GM21423 (cell line): ENCODE measurements around the gene MCF2L2.
"Not testable (repeated sequence)": the region's sequence is repeated elsewhere in the genome, so short reads cannot be mapped to it uniquely, and the experiment has no call there.

ENCODE experiments used
- ATAC-seq: cut with Tn5 transposase; IDR thresholded peaks from one replicate; pipeline ENCODE4 v1.9.1; 2021; ENCODE audit warnings: mild to moderate bottlenecking, moderate library complexity; ENCODE audit not compliant: unreplicated experiment

Gene MCF2L2

DNA sequence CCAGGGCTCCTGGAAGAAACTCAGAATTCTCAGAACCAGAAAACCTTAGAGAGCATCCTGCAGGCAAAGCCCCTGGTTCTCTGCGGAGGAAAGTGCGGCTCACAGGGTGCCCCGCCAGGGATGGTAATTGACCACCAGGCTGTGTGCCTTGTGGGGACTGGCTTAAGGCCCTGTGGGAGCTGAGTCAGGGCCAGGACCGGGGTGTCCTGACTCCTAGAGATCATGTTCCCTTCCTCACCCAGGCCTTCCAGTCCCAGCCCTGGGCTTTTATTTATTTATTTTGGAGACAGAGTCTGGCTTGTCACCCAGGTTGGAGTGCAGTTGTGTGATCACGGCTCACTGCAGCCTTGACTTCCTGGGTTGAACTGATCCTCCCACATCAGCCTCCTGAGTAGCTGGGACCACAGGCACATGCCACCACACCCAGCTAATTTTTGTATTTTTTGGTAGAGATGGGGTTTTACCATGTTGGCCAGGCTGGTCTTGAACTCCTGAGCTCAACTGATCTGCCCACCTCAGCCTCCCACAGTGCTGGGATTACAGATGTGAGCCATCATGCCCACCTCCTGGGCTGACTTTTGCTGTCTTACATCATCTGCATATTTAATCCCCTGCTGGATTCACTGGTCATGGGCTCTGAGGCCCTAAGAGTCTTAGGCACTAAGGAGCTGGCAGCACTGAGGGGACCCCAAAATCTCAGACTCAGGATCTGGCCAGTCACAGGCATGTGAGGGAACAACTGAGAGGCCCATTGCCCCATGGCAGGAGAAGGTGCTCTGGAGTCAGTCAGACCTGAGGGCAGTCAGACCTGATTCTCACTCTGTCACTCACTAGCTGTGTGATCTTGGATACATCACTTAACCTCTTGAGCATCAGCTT lies 245.4 kb downstream of the MCF2L2 start:
- ATAC-seq, result no peak

DNA sequence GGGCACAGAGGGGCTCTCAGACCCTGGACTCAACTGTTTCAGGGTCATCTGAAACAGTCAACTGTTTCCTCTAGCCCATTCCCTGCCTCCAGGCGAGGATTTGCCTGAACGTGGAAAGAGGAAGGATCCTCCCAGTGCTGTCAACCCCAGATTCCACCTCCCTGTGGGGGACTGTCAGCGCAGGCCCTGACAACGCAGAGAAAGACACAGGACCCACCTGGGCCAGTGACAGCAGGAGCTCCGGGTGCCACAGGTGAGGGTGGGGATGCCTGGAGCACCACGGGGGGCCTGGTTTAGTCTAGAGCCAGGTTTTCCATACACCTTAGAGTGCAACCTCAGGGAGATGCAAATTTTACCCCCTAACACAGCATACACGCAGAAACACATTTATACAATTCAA lies 246.3 kb downstream of the MCF2L2 start:
- ATAC-seq, result no peak

DNA sequence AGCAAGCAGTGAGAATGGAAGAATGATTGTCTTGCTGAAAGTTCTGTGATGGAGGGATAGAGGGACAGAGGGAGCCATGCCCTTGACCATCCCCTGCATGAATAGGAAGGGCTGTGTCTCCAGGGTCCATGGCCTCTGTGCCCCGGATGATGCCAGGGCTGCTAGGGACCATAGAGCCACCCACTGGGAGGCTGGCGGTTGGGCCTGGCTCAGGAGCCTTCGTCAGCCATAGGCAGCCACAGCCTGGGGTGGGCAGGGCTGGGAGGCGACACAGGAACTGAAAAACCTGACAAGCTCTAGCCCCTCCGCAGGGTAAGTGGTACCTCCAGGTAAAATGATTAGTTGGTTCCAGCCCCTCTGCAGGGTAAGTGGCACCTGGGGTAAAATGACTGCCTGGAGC lies 246.8 kb downstream of the MCF2L2 start:
- ATAC-seq, result no peak

DNA sequence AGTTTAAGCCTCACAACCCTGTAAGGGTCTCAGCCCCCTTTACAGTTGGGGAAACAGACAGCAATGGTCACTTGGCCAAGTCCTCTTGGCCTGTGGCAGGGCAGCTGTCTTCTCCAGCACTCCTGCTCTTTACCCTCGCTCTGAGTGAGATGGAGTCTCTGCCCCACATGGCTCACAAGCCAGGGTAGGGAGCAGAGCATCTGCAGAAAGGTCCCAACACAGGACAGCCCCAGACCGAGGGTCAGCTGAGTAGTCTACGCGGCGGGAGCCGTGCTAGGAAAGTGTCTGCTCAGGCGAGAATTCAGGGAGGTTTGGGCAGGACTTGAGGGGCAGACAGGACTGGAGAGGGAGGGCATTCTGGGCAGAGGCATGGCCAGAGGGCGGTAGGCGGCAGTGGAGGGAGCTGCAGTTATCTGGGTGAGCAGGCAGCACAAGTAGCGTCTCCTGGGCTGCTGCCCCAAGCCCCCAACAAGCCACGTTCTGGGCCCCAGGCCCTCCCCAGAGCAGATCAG lies 247.6 kb downstream of the MCF2L2 start:
- no peak for ATAC-seq

DNA sequence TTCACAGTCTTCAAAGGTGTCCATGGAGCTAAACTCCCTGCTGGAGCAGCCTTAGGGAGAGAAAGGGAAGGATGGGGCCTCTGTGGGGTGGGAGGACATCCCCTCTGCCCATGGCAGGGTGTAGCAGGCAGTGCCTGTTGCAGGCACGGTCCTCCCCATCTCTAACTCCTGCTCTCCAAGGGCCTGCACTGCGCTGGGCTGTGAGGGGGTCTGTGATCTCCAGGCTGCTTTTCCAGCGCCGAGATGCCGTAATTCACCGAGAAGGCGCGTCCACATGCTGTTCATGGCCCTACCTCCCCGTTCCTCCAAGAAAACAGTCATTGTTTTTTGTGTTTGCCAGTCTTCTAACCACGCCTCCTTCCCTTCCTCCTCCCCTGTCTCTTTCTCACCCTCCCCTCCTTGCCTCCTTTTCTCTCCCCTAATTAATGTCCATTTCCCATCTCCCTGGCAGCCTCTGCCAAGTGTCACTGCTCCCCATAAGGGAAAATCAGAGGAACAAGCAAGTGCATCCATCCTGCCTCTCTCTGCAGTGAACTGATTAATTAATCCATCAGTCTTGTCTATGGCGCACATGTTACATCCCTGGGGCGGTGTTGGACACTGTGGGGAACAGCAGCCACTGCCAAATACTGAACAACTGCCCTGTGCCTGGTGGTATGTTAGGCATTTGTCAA lies 248.2 kb downstream of the MCF2L2 start:
- ATAC-seq, result no peak

DNA sequence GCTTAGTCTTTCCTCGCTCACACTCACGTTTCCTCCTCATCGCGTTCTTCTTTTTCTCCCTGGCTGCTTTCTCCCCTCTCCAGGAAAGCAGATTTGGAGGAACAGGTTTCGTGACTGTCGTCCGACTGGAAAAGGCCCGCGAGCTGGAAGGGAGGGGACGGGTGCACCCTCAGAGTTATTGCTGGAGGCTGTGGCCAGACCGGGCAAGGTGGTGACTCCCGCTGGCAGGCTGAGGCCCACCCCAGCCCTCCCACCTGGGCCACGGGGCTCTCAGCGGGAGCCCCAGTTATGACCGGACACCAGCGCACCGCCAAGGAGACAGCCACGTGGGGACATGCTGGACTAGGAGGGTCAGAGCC lies 248.9 kb downstream of the MCF2L2 start:
- ATAC-seq, result not testable (repeated sequence)

DNA sequence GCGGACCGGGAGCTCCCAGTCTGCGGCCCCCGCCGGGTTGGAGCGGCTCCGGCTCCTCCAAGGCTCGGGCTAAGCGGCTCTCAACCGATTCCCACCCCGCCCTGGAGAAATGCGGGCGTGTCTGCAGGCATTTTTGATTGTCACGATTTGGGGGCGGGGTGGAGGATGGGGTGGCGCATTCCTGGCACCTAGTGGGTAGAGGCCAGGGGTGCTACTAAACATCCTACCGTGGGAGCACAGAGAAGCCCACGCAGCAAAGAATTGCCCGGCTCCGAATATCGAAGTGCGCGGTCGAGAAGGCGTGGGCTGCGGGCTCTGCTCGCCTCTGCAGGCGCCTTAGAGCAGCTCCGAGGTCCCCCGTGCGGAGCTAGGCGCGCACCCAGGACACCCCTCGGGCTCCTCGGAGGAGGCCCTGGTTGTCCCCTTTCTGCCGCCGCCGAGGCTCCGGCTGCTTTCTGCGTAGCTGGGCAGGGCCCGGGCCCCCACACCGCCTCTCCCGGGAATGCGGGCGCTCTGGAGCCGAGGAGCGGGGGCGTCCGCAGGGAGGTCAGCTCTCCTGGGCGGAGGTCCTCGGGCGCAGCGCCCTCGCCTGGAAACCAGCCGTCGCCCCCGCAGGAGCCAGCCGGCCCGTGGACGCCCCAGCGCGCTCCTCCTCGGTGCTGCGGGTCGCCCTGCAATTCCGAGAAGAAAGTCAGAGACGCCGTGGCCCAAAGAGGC lies 249.4 kb downstream of the MCF2L2 start:
- ATAC-seq, result no peak

DNA sequence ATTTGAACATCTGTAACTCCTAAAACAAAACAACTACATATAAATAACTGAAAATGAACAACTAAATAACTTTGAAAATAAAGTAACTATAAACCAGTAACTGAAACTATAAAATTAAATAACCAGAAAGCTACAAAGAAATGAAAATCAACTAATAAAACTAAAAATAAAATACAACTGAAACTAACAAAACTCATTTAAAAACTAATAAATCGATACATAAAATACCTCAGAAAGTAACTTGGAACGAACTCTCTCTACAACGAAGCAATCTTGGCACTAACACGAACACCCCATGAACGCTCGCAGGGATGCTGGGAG lies 249.9 kb downstream of the MCF2L2 start:
- ATAC-seq, result no peak

DNA sequence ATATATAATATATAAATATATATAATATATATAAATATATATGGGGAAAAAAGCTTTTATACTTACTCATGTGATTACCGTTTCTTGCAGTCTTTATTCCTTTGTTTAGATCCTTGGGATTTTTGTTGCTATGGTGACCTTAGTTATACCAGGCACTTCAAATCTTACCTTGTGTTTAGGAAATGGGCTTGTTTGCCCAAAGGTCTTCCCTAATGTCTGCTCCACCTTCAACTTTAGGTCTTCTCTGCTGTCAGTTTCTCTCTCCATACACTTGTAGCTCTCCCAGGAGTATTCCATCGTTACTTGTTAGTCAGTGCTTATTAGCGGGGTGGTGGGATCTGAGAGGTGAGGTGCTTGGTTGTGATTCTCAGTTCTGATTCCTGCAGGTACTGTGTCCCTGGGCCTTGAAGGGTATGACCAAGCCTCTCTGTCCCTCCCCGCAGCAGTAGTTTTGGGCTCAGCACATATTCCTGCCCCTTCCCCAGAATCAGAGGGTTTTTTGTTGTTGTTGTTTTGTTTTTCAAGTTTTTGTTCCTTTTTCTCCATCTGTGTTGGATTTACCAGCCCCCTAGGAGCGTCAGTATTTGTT lies 256.3 kb downstream of the MCF2L2 start:
- no peak for ATAC-seq

DNA sequence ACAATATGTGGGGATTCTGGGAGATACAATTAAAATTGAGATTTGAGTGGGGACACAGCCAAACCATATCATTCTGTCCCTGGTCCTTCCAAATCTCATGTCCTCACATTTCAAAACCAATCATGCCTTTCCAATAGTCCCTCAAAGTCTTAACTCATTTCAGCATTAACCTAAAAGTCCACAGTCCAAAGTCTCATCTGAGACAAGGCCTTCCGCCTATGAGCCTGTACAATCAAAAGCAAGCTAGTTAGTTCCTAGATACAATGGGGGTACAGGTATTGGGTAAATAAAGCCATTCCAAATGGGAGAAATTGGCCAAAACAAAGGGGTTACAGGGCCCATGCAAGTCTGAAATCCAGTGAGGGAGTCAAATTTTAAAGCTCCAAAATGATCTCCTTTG lies 260.4 kb downstream of the MCF2L2 start:
- ATAC-seq, result not testable (repeated sequence)

DNA sequence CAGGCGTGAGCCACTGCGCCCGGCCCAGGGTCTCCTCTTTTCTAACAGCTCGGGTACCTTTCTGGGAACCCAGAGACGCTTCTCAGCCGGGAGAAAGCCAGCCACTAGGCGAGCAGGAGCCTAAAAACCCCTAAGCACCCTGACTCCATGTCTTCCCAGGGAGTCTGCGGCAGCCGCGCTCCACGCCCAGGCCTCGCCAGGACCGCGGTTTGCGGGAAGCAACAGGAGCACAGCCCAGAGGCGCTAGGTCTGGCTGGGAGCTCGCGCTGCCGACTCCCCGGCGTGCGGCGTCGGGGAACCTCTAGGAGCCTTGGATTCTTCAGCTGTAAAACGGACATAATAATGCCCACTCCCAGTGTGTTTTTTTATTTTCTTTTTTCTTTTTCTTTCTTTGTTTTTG lies 264.9 kb downstream of the MCF2L2 start:
- no peak for ATAC-seq

DNA sequence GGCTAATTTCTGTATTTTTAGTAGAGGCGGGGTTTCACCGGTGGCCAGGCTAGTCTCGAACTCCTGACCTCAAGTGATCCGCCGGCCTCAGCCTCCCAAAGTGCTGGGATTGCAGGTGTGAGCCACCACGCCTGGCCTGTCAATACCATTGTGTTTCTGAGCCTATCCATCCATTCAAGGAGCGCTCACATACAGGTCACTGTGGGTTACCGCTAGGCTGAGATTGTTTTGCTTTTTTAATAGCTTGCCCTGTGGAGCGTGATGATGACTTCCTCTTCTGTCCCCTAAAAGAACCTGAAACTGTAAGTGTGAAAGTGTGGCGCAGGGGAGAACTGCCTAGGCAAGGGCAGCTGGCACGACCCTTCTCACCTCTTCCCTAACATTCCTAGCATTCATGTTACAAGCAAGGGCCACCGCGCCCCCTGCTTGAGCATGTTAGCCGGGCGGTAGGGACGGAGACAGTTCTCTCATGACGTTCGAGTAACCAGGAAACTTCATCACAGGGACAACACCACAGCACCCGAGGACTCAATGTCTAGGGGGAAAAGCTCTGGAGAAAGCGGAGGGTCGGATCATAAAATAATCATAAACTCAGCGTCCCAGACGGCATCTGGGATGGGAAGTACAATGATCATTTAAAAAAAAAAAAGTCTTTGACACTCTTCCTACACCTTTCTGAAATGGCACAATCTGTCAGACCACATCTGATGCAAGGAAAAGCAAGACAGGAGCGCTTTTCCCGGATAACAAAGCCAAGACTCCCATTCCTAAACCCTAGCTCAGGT lies 266.7 kb downstream of the MCF2L2 start:
- peak; percentile 67 for ATAC-seq

DNA sequence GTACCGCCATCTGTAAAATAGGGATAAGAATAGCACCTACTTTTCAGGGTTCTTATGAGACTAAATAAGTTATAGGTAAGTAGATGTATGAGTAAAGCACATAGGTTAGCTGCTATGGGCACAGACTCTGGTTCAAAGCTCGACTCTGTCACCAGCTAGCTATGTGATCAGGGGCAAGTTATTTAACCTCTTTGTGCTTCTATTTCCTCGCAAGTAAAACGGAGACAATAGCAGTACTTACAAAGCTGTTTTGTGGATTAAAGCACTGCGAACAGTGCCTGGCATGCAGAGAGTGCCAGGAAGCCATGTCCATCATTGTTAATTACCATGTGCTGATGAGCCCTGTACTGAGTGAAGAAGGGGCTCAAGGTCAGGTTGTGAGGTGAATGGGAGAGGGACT lies 267.8 kb downstream of the MCF2L2 start:
- ATAC-seq, result no peak

DNA sequence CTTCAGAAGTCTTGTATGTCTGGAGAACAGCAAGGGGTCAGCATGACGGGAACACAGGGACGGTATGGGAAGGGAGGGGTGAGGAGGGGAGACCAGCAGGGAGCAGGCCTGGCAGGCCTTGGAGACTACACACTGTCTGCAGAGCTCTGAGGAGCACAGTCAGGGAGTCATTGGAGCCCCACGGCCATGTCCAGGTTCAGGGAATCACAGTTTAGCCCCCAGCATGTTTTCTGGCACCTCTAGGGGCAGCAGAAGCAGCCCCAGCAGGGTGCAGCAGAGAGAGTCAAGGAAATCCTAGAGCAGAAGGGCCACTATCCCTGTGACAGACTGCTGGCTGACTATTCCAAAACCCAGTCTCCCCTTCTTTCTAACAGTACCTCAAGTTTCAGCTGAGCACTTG lies 269.1 kb downstream of the MCF2L2 start:
- ATAC-seq, result no peak

DNA sequence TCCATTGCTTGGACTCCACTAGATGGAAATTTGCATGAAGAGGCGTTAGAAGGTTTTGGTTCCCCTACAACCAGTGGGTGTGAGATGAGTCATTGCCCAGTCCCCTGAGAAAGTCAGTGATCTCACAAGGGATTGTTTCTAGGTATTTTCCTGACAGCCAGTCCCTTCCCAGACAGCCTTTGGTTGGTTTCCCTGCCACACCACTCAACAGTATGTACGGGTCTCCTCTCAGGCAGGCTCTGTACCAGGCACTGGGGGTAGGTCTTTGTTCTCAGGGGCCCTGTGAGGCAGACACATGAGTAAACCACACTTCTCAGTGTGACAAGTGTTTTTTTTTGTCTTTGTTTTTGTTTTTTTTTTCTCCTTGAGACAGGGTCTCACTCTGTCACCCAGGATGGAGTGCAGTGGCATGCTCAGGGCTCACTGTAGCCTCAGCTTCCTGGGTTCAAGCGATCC lies 269.8 kb downstream of the MCF2L2 start:
- ATAC-seq, result peak; percentile 64

DNA sequence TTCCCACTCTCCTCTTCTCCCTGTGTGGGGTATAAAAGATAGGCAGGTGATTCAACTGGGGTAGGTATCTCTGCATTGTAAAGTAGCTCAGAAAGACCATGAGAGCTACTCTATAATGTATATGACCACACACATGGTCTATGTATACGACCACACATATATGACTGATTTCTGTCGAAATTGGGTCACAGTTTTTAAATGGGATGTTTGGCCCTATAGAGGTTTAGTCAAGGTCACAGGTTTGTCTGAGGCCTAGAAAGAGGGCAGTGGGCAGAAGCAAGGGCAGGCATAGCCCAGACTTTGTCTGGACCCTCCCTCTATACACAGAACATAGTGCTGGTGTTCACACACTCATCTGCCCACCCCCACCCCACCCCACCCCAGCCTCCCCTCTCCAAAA lies 270.3 kb downstream of the MCF2L2 start:
- no peak for ATAC-seq

DNA sequence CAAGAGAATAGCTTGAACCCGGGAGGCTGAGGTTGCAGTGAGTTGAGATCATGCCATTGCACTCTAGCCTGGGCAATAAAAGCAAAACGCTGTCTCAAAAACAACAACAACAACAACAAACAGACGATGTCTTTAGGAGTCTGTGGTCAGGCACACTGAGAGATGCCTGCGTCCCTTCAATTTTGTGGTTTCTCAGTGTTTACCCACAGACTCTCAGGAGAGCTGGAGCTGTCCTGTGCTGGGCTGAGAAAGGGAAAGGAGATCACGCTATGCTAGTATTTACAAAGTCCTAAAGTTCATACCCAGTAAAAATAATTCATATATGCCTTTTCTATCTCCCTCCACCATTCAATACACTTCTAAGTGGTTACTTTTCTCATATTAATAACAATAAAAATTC lies 272.2 kb downstream of the MCF2L2 start:
- ATAC-seq, result no peak

DNA sequence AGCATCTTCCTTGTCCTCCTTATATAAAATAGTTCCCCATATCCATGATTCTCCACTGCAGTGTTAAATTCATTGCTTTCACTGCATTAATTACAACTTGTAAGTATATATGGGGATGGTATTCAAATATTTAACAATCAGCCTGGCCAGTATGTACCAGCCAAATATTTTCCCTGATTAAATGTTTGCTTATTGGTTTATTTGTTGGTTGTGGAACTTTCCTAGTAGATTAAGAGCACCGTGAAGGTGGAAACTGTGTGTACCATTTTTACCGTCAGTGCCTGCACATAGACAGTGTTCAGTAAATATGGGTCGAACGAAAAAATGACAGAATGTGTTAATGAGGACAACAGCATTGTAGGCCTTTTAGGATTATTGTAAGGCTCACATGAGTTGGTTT lies 272.9 kb downstream of the MCF2L2 start:
- no peak for ATAC-seq

DNA sequence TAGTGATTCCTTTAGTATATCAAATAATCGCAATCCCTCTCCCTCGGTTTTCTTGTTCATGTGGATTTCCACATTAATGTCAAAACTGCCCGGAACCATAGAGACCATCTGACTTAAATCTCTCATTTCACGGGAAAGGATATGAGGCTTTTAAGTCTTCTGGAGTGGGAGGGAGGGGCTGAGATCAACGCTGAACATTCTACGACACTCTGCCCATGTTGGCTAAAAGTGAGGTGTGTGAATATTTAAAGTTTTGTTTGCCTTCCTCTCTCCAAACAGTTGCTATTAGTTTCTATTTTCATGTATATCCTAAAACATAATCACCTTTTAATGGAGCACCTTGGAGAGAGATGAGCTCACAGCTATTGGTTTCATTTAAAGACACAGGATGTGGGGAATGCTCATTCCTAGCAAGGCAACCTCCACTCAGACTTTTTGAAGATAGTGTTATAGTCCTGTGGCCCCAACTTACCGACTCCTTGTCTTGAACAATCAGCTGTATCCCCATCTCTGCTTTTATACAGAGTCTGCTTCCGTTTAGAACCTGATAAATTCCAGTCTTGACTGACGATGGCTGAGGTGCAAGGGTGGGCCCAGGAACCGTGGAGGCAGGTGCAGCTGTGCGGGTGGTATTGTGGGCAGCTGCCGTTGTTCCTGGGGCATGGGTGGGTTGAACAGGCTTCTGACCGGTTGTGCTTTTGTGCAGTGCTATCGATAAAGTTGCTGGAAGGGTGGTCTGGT lies 275.0 kb downstream of the MCF2L2 start:
- ATAC-seq, result no peak

DNA sequence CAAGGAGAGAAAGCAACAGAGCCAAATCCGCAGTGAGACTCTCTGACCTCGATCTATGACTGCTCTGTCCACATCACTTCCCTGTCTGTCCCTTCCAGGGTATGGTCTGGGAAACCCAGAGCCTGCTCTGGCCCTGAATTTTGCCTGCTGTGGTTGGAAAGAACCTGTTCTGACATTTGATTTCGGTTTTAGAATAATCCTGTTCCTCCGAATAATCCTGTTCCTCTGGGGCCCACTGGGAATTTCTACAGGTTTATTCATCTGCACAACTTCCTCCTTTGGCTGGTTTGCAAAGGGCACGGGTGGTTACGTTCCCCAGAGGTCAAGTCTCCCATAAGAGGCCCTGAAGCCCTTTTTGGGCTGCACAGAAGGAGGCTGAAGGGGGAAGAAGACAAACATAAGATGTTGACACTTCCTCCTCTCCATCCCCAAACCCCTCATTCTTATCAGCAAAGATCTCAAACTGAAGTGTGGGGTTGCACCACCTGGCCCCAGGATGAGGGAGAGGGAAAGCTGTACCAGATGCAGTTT lies 276.5 kb downstream of the MCF2L2 start:
- ATAC-seq, result no peak
